ENCODE data around the gene SNRPA.

GRCh38 chr19:40723661-40724254 is 27.2 kb upstream of the SNRPA start:
- no peak for TF ChIP-seq CTCF (tag by site-specific recombination; IDR thresholded peaks at IDR 0.05)
- TF ChIP-seq BCL11A (tag by site-specific recombination; IDR thresholded peaks at IDR 0.05; ENCODE audit: low read depth), result no peak
- TF ChIP-seq REST (tag by site-specific recombination; IDR thresholded peaks at IDR 0.05), result no peak
- no peak for TF ChIP-seq ZNF19 (tag by site-specific recombination; IDR thresholded peaks at IDR 0.05; ENCODE audit: low read depth)
- TF ChIP-seq ZNF777 (tag by site-specific recombination; IDR thresholded peaks at IDR 0.05; ENCODE audit: borderline replicate concordance), result no peak
- no peak for TF ChIP-seq ZNF202 (tag by site-specific recombination; IDR thresholded peaks at IDR 0.05; ENCODE audit: borderline replicate concordance)
- no peak for TF ChIP-seq ZBTB1 (tag by site-specific recombination; IDR thresholded peaks at IDR 0.05)
